PC-3 (cell line): ENCODE data around the gene TYW1. TPM values are rescaled to one million over a fixed set of nuclear protein-coding genes. Genes with fewer than 3 reads are reported as not detected.

ENCODE experiments used
- ATAC-seq: fragments of 200-7000 bp; cut with Tn5 transposase; 2 replicates; pipeline ENCODE4 v1.9.1; 2020; ENCODE audit warnings: mild to moderate bottlenecking, moderate library complexity
- BruUV-seq: library from RNA; stranded (reverse); fragments of 400-500 nt; replicated peaks from 2 replicates; lab custom pipeline; 2021; lab: Mats Ljungman, UMichigan
- CTCF ChIA-PET: fragments of 300-600 bp; sonication (Branson Sonifier 250); formaldehyde crosslinking; loops from one replicate; lab custom pipeline; 2022; ENCODE audit warnings: antibody characterized with exemption; lab: Charles Lee
- POLR2A ChIA-PET: fragments of 300-600 bp; sonication (Branson Sonifier 250); formaldehyde crosslinking; loops from one replicate; lab custom pipeline; 2022; ENCODE audit warnings: antibody characterized with exemption; ENCODE audit not compliant: unreplicated experiment; lab: Charles Lee
- DNase-seq: peaks from one replicate; pipeline ENCODE4 v3.0.0-alpha.2; 2015
- H2AFZ ChIP-seq: fragments of 300-600 bp; sonication (generic); 2 replicates; pipeline ENCODE4 v1.6.0; 2016; ENCODE audit warnings: antibody characterized with exemption, low read length
- H3F3A ChIP-seq: fragments of 300-600 bp; sonication (generic); one replicate; pipeline ENCODE4 v1.6.0; 2017; ENCODE audit warnings: antibody characterized with exemption, low read length, control low read depth, mild to moderate bottlenecking; ENCODE audit not compliant: unreplicated experiment
- H3K27ac ChIP-seq: fragments of 300-600 bp; sonication (generic); 2 replicates; pipeline ENCODE4 v1.5.1; 2016; ENCODE audit warnings: mild to moderate bottlenecking, low read length
- H3K27me3 ChIP-seq: fragments of 300-600 bp; sonication (generic); 2 replicates; pipeline ENCODE4 v1.6.1; 2016; ENCODE audit warnings: low read length, mixed read lengths
- H3K36me3 ChIP-seq: fragments of 300-600 bp; sonication (generic); 2 replicates; pipeline ENCODE4 v1.6.1; 2016; ENCODE audit warnings: low read depth, mixed run types, low read length, mixed read lengths
- H3K4me1 ChIP-seq: fragments of 300-600 bp; sonication (generic); 2 replicates; pipeline ENCODE4 v1.5.1; 2016; ENCODE audit warnings: low read length; ENCODE audit not compliant: insufficient read depth
- H3K4me2 ChIP-seq: fragments of 300-600 bp; sonication (generic); 2 replicates; pipeline ENCODE4 v1.6.0; 2016; ENCODE audit warnings: low read length
- H3K4me3 ChIP-seq: fragments of 300-600 bp; sonication (generic); 2 replicates; pipeline ENCODE4 v1.5.1; 2016; ENCODE audit warnings: mild to moderate bottlenecking, low read length, mixed read lengths
- H3K79me2 ChIP-seq: fragments of 300-600 bp; sonication (generic); 2 replicates; pipeline ENCODE4 v1.6.1; 2017; ENCODE audit warnings: low read length, mixed read lengths
- H3K9ac ChIP-seq: fragments of 300-600 bp; sonication (generic); 2 replicates; pipeline ENCODE4 v1.6.0; 2016; ENCODE audit warnings: mild to moderate bottlenecking, low read length
- H3K9me2 ChIP-seq: fragments of 300-600 bp; sonication (generic); replicated peaks from 2 replicates; pipeline ENCODE4 v1.6.1; 2016; ENCODE audit warnings: mixed run types, low read length, mixed read lengths
- H3K9me3 ChIP-seq: fragments of 300-600 bp; sonication (generic); 2 replicates; pipeline ENCODE4 v1.6.1; 2016; ENCODE audit warnings: low read length, mixed read lengths
- H4K20me1 ChIP-seq: fragments of 300-600 bp; sonication (generic); 2 replicates; pipeline ENCODE4 v1.6.1; 2016; ENCODE audit warnings: low read length, mixed read lengths
- CTCF ChIP-seq: fragments of 300-600 bp; sonication (generic); conservative IDR thresholded peaks from 2 replicates; pipeline ENCODE4 v1.5.1; 2017; ENCODE audit warnings: antibody characterized with exemption, low read depth, mild to moderate bottlenecking, low read length
- EZH2 ChIP-seq: fragments of 300-600 bp; sonication (generic); IDR thresholded peaks from one replicate; pipeline ENCODE4 v1.6.1; 2017; ENCODE audit warnings: antibody characterized with exemption, mild to moderate bottlenecking, low read length; ENCODE audit not compliant: unreplicated experiment
- EZH2phosphoT487 ChIP-seq: fragments of 300-600 bp; sonication (generic); IDR thresholded peaks from 2 replicates; pipeline ENCODE4 v1.6.1; 2018; ENCODE audit warnings: mild to moderate bottlenecking, antibody characterized with exemption, low read length, borderline replicate concordance
- intact Hi-C: fragments of 100-400 bp; cut with micrococcal nuclease; formaldehyde crosslinking; loops from 2 replicates; pipeline ENCODE4 v1.9.0; 2023
- total RNA-seq: library from RNA; depleted of rRNA; stranded (reverse); fragments of >200 nt; gene quantifications from 2 replicates; pipeline ENCODE4 v1.2.3, GENCODE V29; 2014

TYW1 gene
- total RNA-seq, 1 experiment from 2014 or later: 13.4 TPM

DNA sequence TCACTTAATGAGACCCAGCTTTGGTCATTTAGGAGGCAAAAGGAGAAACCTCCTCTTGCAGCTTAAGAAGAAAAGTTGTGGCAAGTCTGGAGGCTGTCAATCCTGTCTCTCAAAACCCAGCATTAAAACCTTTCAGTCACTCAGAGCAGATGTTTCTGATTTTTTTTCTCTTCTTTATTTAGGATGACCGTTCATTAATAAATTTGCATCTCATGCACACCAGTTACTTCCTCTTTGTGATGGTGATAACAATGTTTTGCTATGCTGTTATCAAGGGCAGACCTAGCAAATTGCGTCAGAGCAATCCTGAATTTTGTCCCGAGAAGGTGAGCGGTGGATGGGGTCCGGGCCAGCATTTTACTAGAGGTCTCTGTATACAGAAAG lies 43.6 kb upstream of the TYW1 start:
- POLR2A ChIA-PET: interaction anchor here (0.6 kb wide), 1 partner anchor 42 kb away, joined by 7 read pairs; the partner anchor contains the start of gene SBDS

GRCh38 chr7:66957595-66958290 lies 38.9 kb upstream of the TYW1 start:
- TF ChIP-seq CTCF: no peak
- no peak for TF ChIP-seq EZH2phosphoT487
- TF ChIP-seq EZH2: no peak
- Histone ChIP-seq H3F3A (no peaks in the 10 kb centered on the region), H2AFZ (no peak overlapping the region), H3K27me3 (no peaks in the 10 kb centered on the region), H3K79me2 (no peaks in the 10 kb centered on the region), H3K27ac (no peak overlapping the region), H3K9me3 (no peaks in the 10 kb centered on the region), H4K20me1 (no peaks in the 10 kb centered on the region), H3K4me3 (no peak overlapping the region), H3K4me1 (peaks cover 6% of the 10 kb centered on the region), H3K9me2 (no peaks in the 10 kb centered on the region), H3K36me3 (peaks cover 42% of the 10 kb centered on the region), H3K4me2 (no peak overlapping the region), H3K9ac (no peak overlapping the region)
- BruUV-seq: TSS peak; percentile 18
- intact Hi-C loops: no loop called here
- ATAC-seq: no peak
- POLR2A ChIA-PET: no interaction called here
- CTCF ChIA-PET: no interaction called here
- no peak for DNase-seq

More for the DNA sequence above, 43.6 kb upstream of the TYW1 start:
- Histone ChIP-seq H3K79me2 (no peaks in the 10 kb centered on the region), H3F3A (no peaks in the 10 kb centered on the region), H3K27ac (peak overlapping the region; percentile 62), H3K36me3 (peaks cover 45% of the 10 kb centered on the region), H4K20me1 (no peaks in the 10 kb centered on the region), H3K4me1 (peaks cover 18% of the 10 kb centered on the region), H3K4me2 (peak overlapping the region; percentile 64), H3K4me3 (no peak overlapping the region), H3K9me3 (no peaks in the 10 kb centered on the region), H3K9ac (no peak overlapping the region), H3K27me3 (no peaks in the 10 kb centered on the region), H2AFZ (no peak overlapping the region), H3K9me2 (no peaks in the 10 kb centered on the region)
- ATAC-seq (no peak), DNase-seq (no peak)
- intact Hi-C loops: no loop called here
- CTCF ChIA-PET: no interaction called here
- TF ChIP-seq CTCF (no peak), EZH2phosphoT487 (no peak), EZH2 (no peak)
- no TSS peak for BruUV-seq
